C4-2B (cell line): ENCODE data around the gene MAST4.

Source experiments
- ZFX ChIP-seq: fragments of 450-650 bp; IDR thresholded peaks from 2 replicates; pipeline ENCODE4 v1.6.1; 2017
- TF ChIP-seq, protein P1 (sequence below): fragments of 450-650 bp; conservative IDR thresholded peaks from 2 replicates; pipeline ENCODE4 v1.5.1; 2017; ENCODE audit warnings: mild to moderate bottlenecking

GRCh38 chr5:67216564-67216963 is 620.4 kb downstream of the MAST4 start:
- TF ChIP-seq, protein P1, sequence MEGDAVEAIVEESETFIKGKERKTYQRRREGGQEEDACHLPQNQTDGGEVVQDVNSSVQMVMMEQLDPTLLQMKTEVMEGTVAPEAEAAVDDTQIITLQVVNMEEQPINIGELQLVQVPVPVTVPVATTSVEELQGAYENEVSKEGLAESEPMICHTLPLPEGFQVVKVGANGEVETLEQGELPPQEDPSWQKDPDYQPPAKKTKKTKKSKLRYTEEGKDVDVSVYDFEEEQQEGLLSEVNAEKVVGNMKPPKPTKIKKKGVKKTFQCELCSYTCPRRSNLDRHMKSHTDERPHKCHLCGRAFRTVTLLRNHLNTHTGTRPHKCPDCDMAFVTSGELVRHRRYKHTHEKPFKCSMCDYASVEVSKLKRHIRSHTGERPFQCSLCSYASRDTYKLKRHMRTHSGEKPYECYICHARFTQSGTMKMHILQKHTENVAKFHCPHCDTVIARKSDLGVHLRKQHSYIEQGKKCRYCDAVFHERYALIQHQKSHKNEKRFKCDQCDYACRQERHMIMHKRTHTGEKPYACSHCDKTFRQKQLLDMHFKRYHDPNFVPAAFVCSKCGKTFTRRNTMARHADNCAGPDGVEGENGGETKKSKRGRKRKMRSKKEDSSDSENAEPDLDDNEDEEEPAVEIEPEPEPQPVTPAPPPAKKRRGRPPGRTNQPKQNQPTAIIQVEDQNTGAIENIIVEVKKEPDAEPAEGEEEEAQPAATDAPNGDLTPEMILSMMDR: no peak
- TF ChIP-seq ZFX: no peak
